Spleen (tissue), 7 donors: ENCODE results near the gene PPP2R5E.

Experiments used
- POLR2A ChIP-seq, 3 donors: fragments of 450-650 bp; IDR thresholded peaks; one replicate each; pipeline ENCODE4 v1.5.1; 2017; ENCODE audit warnings: antibody characterized with exemption in 3 of 3, mild to moderate bottlenecking in 1 of 3
- POLR2AphosphoS5 ChIP-seq, 3 donors: sonication (generic); formaldehyde crosslinking; IDR thresholded peaks; one replicate each; pipeline ENCODE4 v1.5.1; 2017; ENCODE audit warnings: antibody characterized with exemption in 3 of 3
- TF ChIP-seq, protein P1 (sequence below), 11 experiments: fragments of 200-600 bp in 7 of 11; fragments of 450-650 bp in 4 of 11; sonication (generic) in 4 of 11; IDR thresholded peaks in 8 of 11; conservative IDR thresholded peaks in 3 of 11; 1 replicate in 7 of 11; 2 replicates in 4 of 11; pipeline versions ENCODE4 v1.4.0 to v1.8.0; 2016 to 2021; ENCODE audit warnings: antibody characterized with exemption in 11 of 11, inconsistent platforms in 4 of 11, mild to moderate bottlenecking in 1 of 11
- donor health status: DM: no; HTN: no; CAD: no; lungs with moderate emphysema.
- donor health status: DM: no; HTN: no; CAD: no.
- donor health status: DM: no; HTN: no; CAD: no.

- TF ChIP-seq, protein P1, sequence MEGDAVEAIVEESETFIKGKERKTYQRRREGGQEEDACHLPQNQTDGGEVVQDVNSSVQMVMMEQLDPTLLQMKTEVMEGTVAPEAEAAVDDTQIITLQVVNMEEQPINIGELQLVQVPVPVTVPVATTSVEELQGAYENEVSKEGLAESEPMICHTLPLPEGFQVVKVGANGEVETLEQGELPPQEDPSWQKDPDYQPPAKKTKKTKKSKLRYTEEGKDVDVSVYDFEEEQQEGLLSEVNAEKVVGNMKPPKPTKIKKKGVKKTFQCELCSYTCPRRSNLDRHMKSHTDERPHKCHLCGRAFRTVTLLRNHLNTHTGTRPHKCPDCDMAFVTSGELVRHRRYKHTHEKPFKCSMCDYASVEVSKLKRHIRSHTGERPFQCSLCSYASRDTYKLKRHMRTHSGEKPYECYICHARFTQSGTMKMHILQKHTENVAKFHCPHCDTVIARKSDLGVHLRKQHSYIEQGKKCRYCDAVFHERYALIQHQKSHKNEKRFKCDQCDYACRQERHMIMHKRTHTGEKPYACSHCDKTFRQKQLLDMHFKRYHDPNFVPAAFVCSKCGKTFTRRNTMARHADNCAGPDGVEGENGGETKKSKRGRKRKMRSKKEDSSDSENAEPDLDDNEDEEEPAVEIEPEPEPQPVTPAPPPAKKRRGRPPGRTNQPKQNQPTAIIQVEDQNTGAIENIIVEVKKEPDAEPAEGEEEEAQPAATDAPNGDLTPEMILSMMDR (IDR thresholded peaks at IDR 0.05 in 8 of 11, conservative IDR thresholded peaks at IDR 0.05 in 3 of 11), result no peak
- TF ChIP-seq POLR2A (IDR thresholded peaks at IDR 0.05) (no peak), POLR2AphosphoS5 (IDR thresholded peaks at IDR 0.05) (no peak)
Measured at GRCh38 chr14:63404906-63405305, 138.3 kb downstream of the PPP2R5E start.
